ENCODE measurements around the gene TBC1D2B. TPM values are rescaled to one million over a fixed set of nuclear protein-coding genes. Genes with fewer than 3 reads are reported as not detected.
"Not testable (repeated sequence)": the region's sequence is repeated elsewhere in the genome, so short reads cannot be mapped to it uniquely, and the experiment has no call there.

The TBC1D2B gene
- total RNA-seq, 1 donor from 2014 or later = 58.1 TPM

DNA sequence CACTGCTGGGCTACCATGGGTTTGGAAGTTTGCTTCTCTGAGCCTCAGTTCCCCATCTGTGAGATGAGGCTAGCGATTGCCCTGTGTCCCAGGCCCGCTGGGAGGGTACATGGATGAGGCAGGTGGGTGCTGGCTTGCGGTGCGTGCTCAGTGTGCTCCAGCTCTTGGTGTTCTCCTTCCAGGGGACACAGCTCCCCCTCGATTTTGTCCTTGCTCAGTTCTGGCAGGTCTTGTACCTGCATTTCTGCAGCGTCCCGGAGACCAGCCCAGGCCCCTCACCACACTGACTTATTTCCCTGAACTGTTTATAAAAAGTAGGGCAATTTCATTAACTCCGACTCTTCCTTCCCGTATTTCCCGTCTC lies 95.4 kb downstream of the TBC1D2B start:
- Mint-ChIP-seq H3K4me1 (ENCODE audit: low read depth) (peaks cover 4% of the 10 kb centered on the region), H3K27me3 (ENCODE audit: low read depth) (no peaks in the 10 kb centered on the region), H3K9me3 (ENCODE audit: low read depth) (no peaks in the 10 kb centered on the region), H3K4me3 (ENCODE audit: unreplicated experiment) (no peak overlapping the region), H3K36me3 (ENCODE audit: low read depth) (no peaks in the 10 kb centered on the region), H3K27ac (ENCODE audit: unreplicated experiment) (no peak overlapping the region)
- TF ChIP-seq, protein P1, sequence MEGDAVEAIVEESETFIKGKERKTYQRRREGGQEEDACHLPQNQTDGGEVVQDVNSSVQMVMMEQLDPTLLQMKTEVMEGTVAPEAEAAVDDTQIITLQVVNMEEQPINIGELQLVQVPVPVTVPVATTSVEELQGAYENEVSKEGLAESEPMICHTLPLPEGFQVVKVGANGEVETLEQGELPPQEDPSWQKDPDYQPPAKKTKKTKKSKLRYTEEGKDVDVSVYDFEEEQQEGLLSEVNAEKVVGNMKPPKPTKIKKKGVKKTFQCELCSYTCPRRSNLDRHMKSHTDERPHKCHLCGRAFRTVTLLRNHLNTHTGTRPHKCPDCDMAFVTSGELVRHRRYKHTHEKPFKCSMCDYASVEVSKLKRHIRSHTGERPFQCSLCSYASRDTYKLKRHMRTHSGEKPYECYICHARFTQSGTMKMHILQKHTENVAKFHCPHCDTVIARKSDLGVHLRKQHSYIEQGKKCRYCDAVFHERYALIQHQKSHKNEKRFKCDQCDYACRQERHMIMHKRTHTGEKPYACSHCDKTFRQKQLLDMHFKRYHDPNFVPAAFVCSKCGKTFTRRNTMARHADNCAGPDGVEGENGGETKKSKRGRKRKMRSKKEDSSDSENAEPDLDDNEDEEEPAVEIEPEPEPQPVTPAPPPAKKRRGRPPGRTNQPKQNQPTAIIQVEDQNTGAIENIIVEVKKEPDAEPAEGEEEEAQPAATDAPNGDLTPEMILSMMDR (IDR thresholded peaks at IDR 0.05) = no peak
- DNase-seq (ENCODE audit: low spot score) = no peak

DNA sequence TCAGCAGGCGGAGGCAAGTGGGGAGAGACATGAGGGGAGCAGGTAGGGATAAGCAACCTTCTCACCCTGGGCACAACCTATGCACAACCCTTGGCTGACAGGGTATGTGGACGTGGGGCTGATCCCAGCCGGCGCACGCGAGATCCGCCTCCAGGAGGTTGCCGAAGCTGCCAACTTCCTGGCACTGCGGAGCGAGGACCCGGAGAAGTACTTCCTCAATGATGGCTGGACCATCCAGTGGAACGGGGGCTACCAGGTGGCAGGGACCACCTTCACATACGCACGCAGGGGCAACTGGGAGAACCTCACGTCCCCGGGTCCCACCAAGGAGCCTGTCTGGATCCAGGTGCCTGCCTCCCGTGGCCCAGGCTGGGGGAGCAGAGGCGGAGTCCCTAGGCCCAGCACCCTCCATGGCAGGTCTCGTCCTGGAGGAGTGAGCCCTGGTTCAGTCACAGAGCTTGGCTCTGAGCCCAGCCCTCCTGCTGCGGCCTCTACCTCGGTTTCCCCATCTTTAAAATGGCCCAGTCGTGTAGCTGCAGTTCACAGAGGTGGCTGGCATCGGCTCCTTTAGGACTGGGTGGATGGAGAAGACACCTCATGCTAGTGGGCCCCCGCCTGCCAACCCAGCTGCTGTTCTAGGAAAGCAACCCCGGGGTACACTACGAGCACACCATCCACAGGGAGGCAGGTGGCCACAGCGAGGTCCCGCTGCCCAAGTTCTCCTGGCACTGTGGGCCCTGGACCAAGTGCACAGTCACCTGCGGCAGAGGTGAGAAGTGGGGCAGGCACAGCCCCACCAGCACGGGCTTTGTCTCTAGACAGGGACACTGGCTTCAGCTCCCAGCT lies 96.0 kb downstream of the TBC1D2B start:
- no peak overlapping the region for H3K27ac Mint-ChIP-seq (ENCODE audit: unreplicated experiment)
- no peaks in the 10 kb centered on the region for H3K27me3 Mint-ChIP-seq (ENCODE audit: low read depth)
- TF ChIP-seq, protein P1 (IDR thresholded peaks at IDR 0.05) = no peak
- no peaks in the 10 kb centered on the region for H3K36me3 Mint-ChIP-seq (ENCODE audit: low read depth)
- peaks cover 4% of the 10 kb centered on the region for H3K4me1 Mint-ChIP-seq (ENCODE audit: low read depth)
- H3K4me3 Mint-ChIP-seq (ENCODE audit: unreplicated experiment) = no peak overlapping the region
- no peaks in the 10 kb centered on the region for H3K9me3 Mint-ChIP-seq (ENCODE audit: low read depth)
- no peak for DNase-seq (ENCODE audit: low spot score)

DNA sequence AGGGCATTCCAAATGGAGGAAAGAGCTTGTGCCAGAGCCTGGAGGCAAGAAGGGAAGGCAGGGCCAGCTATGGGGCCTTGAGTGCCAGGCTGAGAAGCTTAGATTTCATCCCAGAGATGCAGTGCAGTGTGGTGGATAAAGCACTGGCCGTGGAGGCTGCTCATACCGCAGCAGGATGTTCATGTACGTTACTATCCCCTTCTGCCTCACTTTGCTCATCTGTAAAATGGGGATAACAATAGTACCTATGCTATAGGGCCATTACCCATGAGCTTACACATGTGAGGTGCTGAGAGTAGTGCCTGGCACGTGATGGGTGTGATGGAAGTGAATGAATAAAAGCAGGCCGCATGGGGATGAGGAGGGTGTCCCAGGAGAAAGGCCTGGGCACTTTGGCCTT lies 96.8 kb downstream of the TBC1D2B start:
- not testable (repeated sequence) for DNase-seq (ENCODE audit: low spot score); H3K36me3 Mint-ChIP-seq (ENCODE audit: low read depth); H3K27me3 Mint-ChIP-seq (ENCODE audit: low read depth); H3K27ac Mint-ChIP-seq (ENCODE audit: unreplicated experiment); H3K9me3 Mint-ChIP-seq (ENCODE audit: low read depth); H3K4me1 Mint-ChIP-seq (ENCODE audit: low read depth); H3K4me3 Mint-ChIP-seq (ENCODE audit: unreplicated experiment)

DNA sequence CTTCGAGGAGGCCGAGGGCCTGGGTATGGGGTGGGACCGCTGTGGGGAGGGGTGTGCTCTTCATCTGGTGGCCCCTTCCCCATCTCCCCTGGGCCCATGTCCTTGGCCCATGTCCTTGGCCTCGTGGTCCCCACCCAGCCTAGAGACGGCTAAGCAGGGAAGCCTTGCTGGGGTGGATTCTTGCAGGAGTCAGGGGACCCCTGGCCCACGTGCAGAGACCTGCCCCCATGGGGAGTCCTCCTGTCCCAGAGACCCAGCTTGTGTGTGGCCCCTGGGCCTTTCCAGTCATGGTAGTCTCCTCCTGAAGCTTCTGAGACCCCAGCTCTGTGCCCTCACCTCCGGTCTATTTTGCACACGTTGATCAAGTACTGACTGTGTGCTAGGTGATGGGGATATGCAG lies 97.4 kb downstream of the TBC1D2B start:
- H3K4me1 Mint-ChIP-seq (ENCODE audit: low read depth) = peaks cover 4% of the 10 kb centered on the region
- no peak overlapping the region for H3K4me3 Mint-ChIP-seq (ENCODE audit: unreplicated experiment)
- no peaks in the 10 kb centered on the region for H3K9me3 Mint-ChIP-seq (ENCODE audit: low read depth)
- no peak overlapping the region for H3K27ac Mint-ChIP-seq (ENCODE audit: unreplicated experiment)
- no peak for DNase-seq (ENCODE audit: low spot score)
- H3K27me3 Mint-ChIP-seq (ENCODE audit: low read depth) = no peaks in the 10 kb centered on the region
- TF ChIP-seq, protein P1 (IDR thresholded peaks at IDR 0.05) = no peak
- no peaks in the 10 kb centered on the region for H3K36me3 Mint-ChIP-seq (ENCODE audit: low read depth)

DNA sequence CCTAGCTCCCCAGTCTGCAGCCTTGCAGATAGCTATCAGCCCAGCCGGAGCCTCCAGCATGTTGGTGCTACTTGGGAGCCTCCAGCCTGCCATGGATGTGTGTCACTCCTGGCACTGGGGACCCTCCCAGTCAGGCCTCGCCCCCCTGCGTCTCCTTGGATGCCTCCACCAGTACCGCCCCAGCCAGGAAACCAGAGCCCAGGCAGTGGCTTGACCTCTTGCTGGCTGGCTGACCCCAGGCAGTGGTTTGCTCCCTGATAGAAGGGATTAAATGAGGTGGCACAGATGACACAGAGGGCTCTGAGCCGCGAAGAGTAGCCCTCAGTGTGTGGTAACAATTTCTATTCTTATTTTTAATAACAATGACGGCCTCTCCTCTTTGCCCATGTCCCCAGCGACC lies 98.4 kb downstream of the TBC1D2B start:
- not testable (repeated sequence) for H3K36me3 Mint-ChIP-seq (ENCODE audit: low read depth); H3K27me3 Mint-ChIP-seq (ENCODE audit: low read depth); H3K4me3 Mint-ChIP-seq (ENCODE audit: unreplicated experiment); H3K27ac Mint-ChIP-seq (ENCODE audit: unreplicated experiment); DNase-seq (ENCODE audit: low spot score); H3K9me3 Mint-ChIP-seq (ENCODE audit: low read depth)
- peaks cover 11% of the 10 kb centered on the region for H3K4me1 Mint-ChIP-seq (ENCODE audit: low read depth)

DNA sequence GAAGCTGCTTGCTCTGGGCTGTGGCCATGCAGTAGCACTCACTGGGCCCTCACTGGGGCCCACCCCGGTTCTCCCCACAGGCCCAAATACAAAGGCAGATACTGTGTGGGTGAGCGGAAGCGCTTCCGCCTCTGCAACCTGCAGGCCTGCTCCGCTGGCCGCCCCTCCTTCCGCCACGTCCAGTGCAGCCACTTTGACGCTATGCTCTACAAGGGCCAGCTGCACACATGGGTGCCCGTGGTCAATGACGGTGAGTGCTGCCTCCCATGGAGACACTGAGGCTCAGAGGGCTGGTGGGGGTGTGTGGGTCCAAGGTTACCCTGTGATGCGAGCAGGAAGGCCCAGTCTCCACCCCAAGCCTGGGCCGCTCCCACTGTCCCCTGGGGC lies 98.8 kb downstream of the TBC1D2B start:
- not testable (repeated sequence) for H3K4me3 Mint-ChIP-seq (ENCODE audit: unreplicated experiment); H3K27ac Mint-ChIP-seq (ENCODE audit: unreplicated experiment); H3K9me3 Mint-ChIP-seq (ENCODE audit: low read depth); H3K36me3 Mint-ChIP-seq (ENCODE audit: low read depth); DNase-seq (ENCODE audit: low spot score); H3K27me3 Mint-ChIP-seq (ENCODE audit: low read depth)
- H3K4me1 Mint-ChIP-seq (ENCODE audit: low read depth) = peaks cover 15% of the 10 kb centered on the region

DNA sequence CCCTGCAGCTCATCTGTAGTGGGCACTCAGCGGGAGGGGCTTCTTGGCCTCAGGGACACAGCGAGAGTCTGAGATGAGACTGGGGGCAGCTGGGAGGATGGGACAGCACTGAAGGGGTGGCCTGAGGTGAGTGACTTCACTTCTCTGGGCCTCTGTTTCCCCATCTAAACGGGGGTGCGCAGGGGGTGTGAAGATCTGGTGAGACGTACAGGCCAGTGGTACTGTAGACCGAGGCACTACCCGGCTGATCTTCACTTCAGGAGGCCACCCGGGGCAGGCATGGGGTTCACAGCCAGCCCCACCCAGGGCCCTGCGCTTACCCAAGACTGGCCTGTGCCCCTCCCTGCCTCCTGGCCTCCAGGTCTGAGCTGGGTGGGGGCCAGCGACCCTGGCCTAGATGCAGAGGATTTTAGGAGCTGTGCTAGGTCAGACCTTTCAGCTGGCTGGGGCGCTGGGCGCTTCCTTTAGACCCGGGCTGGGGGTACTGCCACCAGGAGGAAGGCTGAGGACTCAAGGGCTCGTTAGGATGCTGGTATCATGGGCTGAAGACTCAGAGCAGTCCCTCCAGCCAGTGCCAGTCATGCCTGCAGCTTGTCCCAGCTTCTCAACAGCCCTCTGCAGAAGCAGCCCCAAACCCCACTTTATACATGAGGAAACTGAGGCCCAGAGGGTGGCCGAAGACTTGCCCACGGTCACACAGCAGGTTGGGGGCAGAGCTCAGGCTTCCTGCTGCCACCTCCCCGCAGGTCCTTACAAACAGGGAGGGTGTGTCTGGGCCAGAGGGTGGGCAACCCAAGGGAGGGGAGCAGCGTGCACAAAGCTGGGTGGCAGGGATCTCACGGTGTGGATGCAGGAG lies 99.4 kb downstream of the TBC1D2B start:
- H3K27ac Mint-ChIP-seq (ENCODE audit: unreplicated experiment); H3K36me3 Mint-ChIP-seq (ENCODE audit: low read depth); H3K27me3 Mint-ChIP-seq (ENCODE audit: low read depth); DNase-seq (ENCODE audit: low spot score); H3K9me3 Mint-ChIP-seq (ENCODE audit: low read depth); H3K4me3 Mint-ChIP-seq (ENCODE audit: unreplicated experiment): not testable (repeated sequence)
- H3K4me1 Mint-ChIP-seq (ENCODE audit: low read depth) = peaks cover 11% of the 10 kb centered on the region

DNA sequence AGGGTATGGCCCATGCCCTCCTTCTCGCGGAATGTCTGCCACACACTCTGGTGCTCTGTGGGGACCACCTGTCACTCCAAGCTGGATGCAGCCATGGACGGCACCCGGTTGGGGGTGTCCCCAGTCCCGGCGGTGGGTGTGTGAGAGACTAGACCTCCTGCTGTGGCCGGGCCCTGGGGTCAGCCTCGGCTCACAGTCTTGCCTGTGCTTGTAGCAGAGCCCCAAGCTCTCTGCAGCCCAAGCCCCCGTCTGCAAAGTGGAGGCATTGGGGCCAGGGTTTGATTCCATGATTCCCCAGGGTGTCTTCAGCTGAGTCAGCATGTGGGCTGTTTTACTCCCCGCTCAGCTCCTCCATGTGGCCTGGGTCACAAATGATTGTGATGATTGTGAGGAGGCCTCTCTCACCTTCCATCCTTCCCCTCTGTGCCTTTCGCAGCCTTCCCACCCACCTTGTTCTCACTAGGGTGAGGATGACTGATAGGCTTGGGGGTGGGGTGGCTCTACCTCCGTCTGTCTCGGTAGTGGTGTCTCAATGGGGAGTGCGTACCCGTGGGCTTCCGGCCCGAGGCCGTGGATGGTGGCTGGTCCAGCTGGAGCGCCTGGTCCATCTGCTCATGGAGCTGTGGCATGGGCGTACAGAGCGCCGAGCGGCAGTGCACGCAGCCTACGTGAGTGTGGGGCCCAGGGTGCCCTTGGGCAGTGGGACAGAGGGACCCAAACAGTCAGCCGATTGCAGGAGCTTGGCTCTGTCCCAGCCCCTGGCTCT lies 100.6 kb downstream of the TBC1D2B start:
- not testable (repeated sequence) for H3K27ac Mint-ChIP-seq (ENCODE audit: unreplicated experiment); DNase-seq (ENCODE audit: low spot score); H3K9me3 Mint-ChIP-seq (ENCODE audit: low read depth); H3K27me3 Mint-ChIP-seq (ENCODE audit: low read depth); H3K4me3 Mint-ChIP-seq (ENCODE audit: unreplicated experiment); H3K36me3 Mint-ChIP-seq (ENCODE audit: low read depth)
- H3K4me1 Mint-ChIP-seq (ENCODE audit: low read depth) = peaks cover 15% of the 10 kb centered on the region

DNA sequence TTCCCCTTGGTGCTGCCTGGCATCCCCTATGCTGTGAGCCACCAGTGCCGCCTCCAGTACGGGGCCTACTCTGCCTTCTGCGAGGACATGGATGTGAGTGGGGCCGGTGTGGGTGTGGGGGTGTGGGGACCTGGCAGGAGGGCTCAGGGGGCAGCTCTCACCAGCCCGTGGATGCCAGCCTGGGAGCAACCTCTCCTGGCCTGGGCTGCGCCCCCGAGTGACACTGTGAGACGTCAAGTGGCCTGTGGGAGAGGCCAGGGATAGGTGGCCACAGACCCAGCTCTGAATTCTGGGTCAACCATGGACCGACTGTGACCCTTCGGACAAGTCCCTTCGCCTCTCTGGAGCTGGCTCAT lies 101.4 kb downstream of the TBC1D2B start:
- not testable (repeated sequence) for H3K27ac Mint-ChIP-seq (ENCODE audit: unreplicated experiment); H3K36me3 Mint-ChIP-seq (ENCODE audit: low read depth); DNase-seq (ENCODE audit: low spot score); H3K27me3 Mint-ChIP-seq (ENCODE audit: low read depth); H3K9me3 Mint-ChIP-seq (ENCODE audit: low read depth); H3K4me3 Mint-ChIP-seq (ENCODE audit: unreplicated experiment)
- H3K4me1 Mint-ChIP-seq (ENCODE audit: low read depth) = peaks cover 19% of the 10 kb centered on the region
